ENCODE measurements around the gene TPM2.
A peak's percentile ranks its signal among the peaks of the same experiment; 100 is the strongest.

Gene TPM2

DNA sequence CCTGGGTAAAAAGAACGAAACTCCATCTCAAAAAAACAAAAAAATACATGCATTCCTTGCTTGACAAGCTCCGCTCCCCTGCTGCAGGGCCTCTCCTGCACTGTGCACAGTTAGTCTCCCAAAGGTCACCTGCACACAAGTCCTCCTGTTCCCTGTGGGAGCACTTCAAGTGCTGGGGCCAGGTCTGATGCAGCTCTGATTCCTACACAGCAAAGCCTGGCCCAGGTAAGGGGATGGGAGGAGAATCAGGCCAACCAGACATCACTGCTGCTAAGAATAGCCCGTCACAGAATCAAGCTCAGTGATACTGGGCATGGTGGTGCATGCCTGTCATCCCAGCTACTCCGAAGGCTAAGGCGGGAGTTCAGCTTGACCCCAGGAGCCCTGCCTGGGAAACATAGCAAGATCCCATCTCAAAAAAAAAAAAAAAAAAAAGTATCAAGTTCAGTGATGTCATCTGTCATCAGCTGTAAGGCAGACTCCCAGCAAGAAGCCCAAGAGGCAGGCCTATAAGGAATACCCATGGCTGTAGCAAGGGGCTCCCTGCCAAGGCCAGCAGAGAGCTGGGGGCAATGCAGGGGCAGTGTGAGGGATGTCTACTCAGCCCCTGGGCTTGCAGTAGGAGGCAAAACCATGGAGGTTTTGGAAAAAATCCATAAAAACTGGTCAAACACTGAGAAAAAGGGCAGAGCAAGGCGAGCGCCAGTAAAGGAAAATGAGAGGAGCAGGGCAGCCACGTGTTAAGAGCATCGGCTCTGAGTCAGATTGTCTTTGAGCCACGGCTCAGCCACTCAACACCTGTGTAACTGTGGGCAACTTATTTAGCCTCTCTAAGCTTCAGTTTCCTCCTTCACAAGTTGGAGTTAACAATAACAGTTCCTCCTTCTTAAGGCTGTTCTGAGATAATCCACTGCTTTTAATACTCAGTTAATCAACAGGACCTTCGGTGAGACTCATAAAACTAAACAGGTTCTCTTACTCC is 3.2 kb downstream of the TPM2 start:
- H3K9me3 ChIP-seq (ENCODE audit: low read depth, low read length), result no peaks in the 10 kb centered on the region
- no peak overlapping the region for H3K4me3 ChIP-seq
- no peak overlapping the region for H3K9ac ChIP-seq (ENCODE audit: insufficient read length)
- H3K27ac ChIP-seq, result peak overlapping the region; percentile 13; the same call in 1 of the 2 replicates
- peaks cover 22% of the 10 kb centered on the region; the same call in 1 of the 2 replicates for H3K36me3 ChIP-seq (ENCODE audit: insufficient read depth, low read length)
- DNase-seq (ENCODE audit: low read depth, low spot score), result no peak
- TF ChIP-seq POLR2AphosphoS5 (IDR thresholded peaks at IDR 0.05; ENCODE audit: borderline replicate concordance, low read depth, low read length) (no peak), FOXP2 (optimal IDR thresholded peaks at IDR 0.05; ENCODE audit: control extremely low read depth, extremely low read length, insufficient read depth) (no peak), EZH2 (IDR thresholded peaks at IDR 0.05) (no peak)

- Histone ChIP-seq H3K9ac (ENCODE audit: insufficient read length) (no peak overlapping the region), H3K36me3 (ENCODE audit: insufficient read depth, low read length) (peaks cover 22% of the 10 kb centered on the region; the same call in 1 of the 2 replicates), H3K4me3 (no peak overlapping the region), H3K27ac (no peak overlapping the region), H3K9me3 (ENCODE audit: low read depth, low read length) (no peaks in the 10 kb centered on the region)
- no peak for DNase-seq (ENCODE audit: low read depth, low spot score)
- TF ChIP-seq POLR2AphosphoS5 (IDR thresholded peaks at IDR 0.05; ENCODE audit: borderline replicate concordance, low read depth, low read length) (no peak), EZH2 (IDR thresholded peaks at IDR 0.05) (no peak), FOXP2 (optimal IDR thresholded peaks at IDR 0.05; ENCODE audit: control extremely low read depth, extremely low read length, insufficient read depth) (no peak)
These were observed 4.2 kb downstream of the TPM2 start for GRCh38 chr9:35685506-35685905.

DNA sequence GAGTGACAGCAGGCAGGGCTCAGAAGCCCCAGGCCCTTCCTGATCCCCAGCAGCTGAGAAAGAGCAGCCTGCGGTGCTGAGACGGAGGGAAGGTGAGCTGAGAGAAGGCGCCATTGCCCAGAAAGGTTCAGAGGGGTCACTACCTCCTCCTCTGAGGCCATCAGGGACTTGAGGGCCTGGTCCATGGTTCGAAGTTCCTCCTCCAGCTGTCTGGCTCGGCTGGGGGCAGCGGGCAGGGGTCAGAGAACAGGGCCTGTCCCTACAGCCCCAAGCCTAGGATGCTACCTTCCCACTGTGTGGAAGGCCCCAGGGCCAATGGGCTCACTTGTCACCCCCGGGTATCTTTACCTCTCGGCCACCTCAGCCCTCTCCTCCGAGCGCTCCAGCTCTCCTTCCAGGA is 4.8 kb downstream of the TPM2 start:
- no peak overlapping the region for H3K27ac ChIP-seq
- no peaks in the 10 kb centered on the region for H3K9me3 ChIP-seq (ENCODE audit: low read depth, low read length)

DNA sequence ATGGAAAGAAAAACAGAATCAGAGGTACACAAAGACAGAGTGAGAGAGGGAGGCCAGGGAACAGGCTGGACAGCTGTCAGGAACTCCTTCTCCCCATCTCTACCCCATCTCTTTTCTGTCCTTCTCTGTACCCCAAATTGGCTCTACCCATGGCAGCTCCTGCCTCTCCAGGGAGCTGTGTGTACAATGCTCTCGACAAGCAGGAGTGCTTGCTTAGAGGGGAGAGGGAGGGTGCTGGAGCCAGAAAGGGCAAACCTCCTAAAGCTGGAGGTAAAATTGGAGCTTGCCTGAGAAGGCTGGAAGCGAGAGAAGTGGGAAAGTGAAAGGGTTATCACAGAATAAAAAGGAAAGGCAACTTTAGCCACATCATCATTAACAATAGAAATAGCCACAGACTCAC is 6.4 kb downstream of the TPM2 start:
- no peak for DNase-seq (ENCODE audit: low read depth, low spot score)
- Histone ChIP-seq H3K9ac (ENCODE audit: insufficient read length) (no peak overlapping the region), H3K36me3 (ENCODE audit: insufficient read depth, low read length) (peaks cover 22% of the 10 kb centered on the region; the same call in 1 of the 2 replicates), H3K27ac (no peak overlapping the region), H3K4me3 (no peak overlapping the region), H3K9me3 (ENCODE audit: low read depth, low read length) (no peaks in the 10 kb centered on the region)
- TF ChIP-seq EZH2 (IDR thresholded peaks at IDR 0.05), result no peak
- no peak for TF ChIP-seq POLR2AphosphoS5 (IDR thresholded peaks at IDR 0.05; ENCODE audit: borderline replicate concordance, low read depth, low read length)
- TF ChIP-seq FOXP2 (optimal IDR thresholded peaks at IDR 0.05; ENCODE audit: control extremely low read depth, extremely low read length, insufficient read depth), result no peak

More for the DNA sequence above, 4.8 kb downstream of the TPM2 start:
- no peak overlapping the region for H3K4me3 ChIP-seq
- DNase-seq (ENCODE audit: low read depth, low spot score), result no peak
- peaks cover 22% of the 10 kb centered on the region; the same call in 1 of the 2 replicates for H3K36me3 ChIP-seq (ENCODE audit: insufficient read depth, low read length)
- no peak overlapping the region for H3K9ac ChIP-seq (ENCODE audit: insufficient read length)
- TF ChIP-seq EZH2 (IDR thresholded peaks at IDR 0.05) (no peak), POLR2AphosphoS5 (IDR thresholded peaks at IDR 0.05; ENCODE audit: borderline replicate concordance, low read depth, low read length) (no peak), FOXP2 (optimal IDR thresholded peaks at IDR 0.05; ENCODE audit: control extremely low read depth, extremely low read length, insufficient read depth) (no peak)

DNA sequence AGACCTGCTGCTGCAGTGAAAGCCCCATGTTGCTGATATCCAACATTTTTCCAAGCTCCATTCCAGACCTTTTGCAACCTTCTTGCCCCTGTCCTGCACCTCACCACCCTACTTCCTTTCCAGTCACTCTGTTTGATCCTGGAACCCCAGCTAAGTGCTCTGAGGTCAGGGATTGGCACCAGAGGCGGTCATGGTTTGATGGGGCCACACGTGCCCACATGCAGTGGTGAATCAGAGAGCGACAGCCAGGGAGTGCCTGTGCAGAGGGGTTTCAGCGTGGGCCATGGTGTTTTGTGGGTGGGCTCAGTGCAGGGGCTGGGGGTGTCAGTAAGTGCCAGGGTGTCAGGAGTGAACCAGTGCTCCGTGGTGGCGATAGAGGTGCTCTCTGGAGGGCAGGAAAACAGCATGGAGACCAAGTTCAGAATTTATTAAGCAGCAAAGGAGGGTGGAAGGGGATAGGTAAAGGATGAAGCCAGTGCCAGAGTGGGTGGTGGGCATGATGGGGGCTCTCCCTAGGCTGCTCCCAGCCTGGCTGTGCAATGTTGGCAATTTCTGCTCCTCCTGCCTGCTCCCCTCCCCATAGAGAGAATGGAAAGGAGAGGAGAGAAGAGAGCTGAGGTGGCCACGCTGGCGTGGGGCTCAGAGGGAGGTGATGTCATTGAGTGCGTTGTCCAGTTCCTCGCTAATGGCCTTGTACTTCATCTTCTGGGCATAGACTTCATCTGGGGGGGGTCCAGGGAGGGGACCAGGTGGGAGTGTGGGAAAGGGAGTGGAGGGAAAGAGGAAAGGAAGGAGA is 7.0 kb downstream of the TPM2 start:
- no peak overlapping the region for H3K4me3 ChIP-seq

GRCh38 chr9:35682051-35682450 is 7.7 kb downstream of the TPM2 start:
- no peak for TF ChIP-seq EZH2 (IDR thresholded peaks at IDR 0.05)
- TF ChIP-seq POLR2AphosphoS5 (IDR thresholded peaks at IDR 0.05; ENCODE audit: borderline replicate concordance, low read depth, low read length), result no peak
- TF ChIP-seq FOXP2 (optimal IDR thresholded peaks at IDR 0.05; ENCODE audit: control extremely low read depth, extremely low read length, insufficient read depth), result no peak
- Histone ChIP-seq H3K36me3 (ENCODE audit: insufficient read depth, low read length) (peaks cover 22% of the 10 kb centered on the region; the same call in 1 of the 2 replicates), H3K27ac (no peak overlapping the region), H3K9ac (ENCODE audit: insufficient read length) (no peak overlapping the region), H3K4me3 (no peak overlapping the region), H3K9me3 (ENCODE audit: low read depth, low read length) (no peaks in the 10 kb centered on the region)
- no peak for DNase-seq (ENCODE audit: low read depth, low spot score)

More for the DNA sequence above, 7.0 kb downstream of the TPM2 start:
- no peak for DNase-seq (ENCODE audit: low read depth, low spot score)
- TF ChIP-seq FOXP2 (optimal IDR thresholded peaks at IDR 0.05; ENCODE audit: control extremely low read depth, extremely low read length, insufficient read depth), result no peak
- TF ChIP-seq EZH2 (IDR thresholded peaks at IDR 0.05), result no peak
- TF ChIP-seq POLR2AphosphoS5 (IDR thresholded peaks at IDR 0.05; ENCODE audit: borderline replicate concordance, low read depth, low read length), result no peak
- Histone ChIP-seq H3K36me3 (ENCODE audit: insufficient read depth, low read length) (peaks cover 22% of the 10 kb centered on the region; the same call in 1 of the 2 replicates), H3K9me3 (ENCODE audit: low read depth, low read length) (no peaks in the 10 kb centered on the region), H3K27ac (no peak overlapping the region), H3K9ac (ENCODE audit: insufficient read length) (no peak overlapping the region)

- Histone ChIP-seq H3K9ac (ENCODE audit: insufficient read length) (no peak overlapping the region), H3K27ac (no peak overlapping the region), H3K36me3 (ENCODE audit: insufficient read depth, low read length) (peaks cover 22% of the 10 kb centered on the region; the same call in 1 of the 2 replicates), H3K9me3 (ENCODE audit: low read depth, low read length) (no peaks in the 10 kb centered on the region), H3K4me3 (no peak overlapping the region)
- TF ChIP-seq FOXP2 (optimal IDR thresholded peaks at IDR 0.05; ENCODE audit: control extremely low read depth, extremely low read length, insufficient read depth), result no peak
- no peak for TF ChIP-seq EZH2 (IDR thresholded peaks at IDR 0.05)
- no peak for TF ChIP-seq POLR2AphosphoS5 (IDR thresholded peaks at IDR 0.05; ENCODE audit: borderline replicate concordance, low read depth, low read length)
- DNase-seq (ENCODE audit: low read depth, low spot score), result no peak
These were observed 8.3 kb downstream of the TPM2 start for GRCh38 chr9:35681341-35682002.
